H54 (cell line): ENCODE measurements around the gene EHHADH.
"Not testable (repeated sequence)": the region's sequence is repeated elsewhere in the genome, so short reads cannot be mapped to it uniquely, and the experiment has no call there.

Experiments
- DNase-seq: peaks from one replicate; pipeline ENCODE4 v3.0.0; 2011; ENCODE audit warnings: low spot score, mixed read lengths; ENCODE audit not compliant: insufficient read length
- FAIRE-seq: peaks from 3 replicates; lab custom pipeline; 2011; peaks lifted over from hg19 to GRCh38; lab: Jason Lieb, UNC
- POLR2A ChIP-seq: IDR thresholded peaks from 2 replicates; pipeline ENCODE4 v1.6.1; 2011; ENCODE audit warnings: low read depth, mild to moderate bottlenecking, low read length

EHHADH gene

GRCh38 chr3:185268194-185268962 is 14.5 kb upstream of the EHHADH start:
- FAIRE-seq = no peak
- no peak for DNase-seq
- TF ChIP-seq POLR2A = no peak

DNA sequence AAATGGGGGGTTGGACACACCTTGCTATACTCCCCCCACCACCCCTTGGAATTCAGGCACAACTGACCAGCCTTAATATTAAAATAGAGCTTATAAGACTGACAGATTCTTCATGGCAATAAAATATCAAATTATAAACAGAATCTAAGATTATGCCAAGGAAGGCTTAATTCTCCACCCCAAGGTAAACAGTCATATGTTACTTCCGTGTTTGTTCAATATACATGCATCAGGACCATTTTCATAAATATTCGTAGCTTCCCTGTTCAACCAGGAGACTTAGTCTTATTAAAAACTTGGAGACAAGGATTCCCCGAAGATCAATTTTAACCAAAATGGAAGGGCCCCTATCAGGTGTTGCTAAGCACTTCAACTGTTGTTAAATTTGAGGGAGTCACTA is 13.3 kb upstream of the EHHADH start:
- TF ChIP-seq POLR2A = no peak
- FAIRE-seq = no peak
- no peak for DNase-seq

GRCh38 chr3:185264849-185265553 is 11.2 kb upstream of the EHHADH start:
- no peak for TF ChIP-seq POLR2A
- no peak for FAIRE-seq
- no peak for DNase-seq

DNA sequence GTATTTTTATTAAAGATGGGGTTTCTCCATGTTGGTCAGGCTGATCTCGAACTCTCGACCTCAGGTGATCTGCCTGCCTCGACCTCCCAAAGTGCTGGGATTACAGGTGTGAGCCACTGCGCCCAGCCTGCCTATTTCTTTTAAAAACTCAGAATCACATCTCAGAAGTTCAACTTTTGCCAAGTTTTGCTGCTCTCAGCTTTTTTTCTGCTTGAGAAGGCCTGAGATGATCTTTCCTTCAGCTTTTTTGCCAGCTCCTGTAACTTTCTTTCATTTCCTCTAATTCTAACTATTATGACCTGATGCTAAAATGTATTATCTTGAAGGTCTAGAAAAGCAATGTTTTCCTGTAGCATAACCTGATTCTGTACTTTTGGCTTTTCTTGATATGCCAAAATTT is 9.6 kb upstream of the EHHADH start:
- FAIRE-seq (no peak), DNase-seq (no peak)
- no peak for TF ChIP-seq POLR2A

- DNase-seq (no peak), FAIRE-seq (no peak)
- TF ChIP-seq POLR2A = no peak
Measured at GRCh38 chr3:185257334-185257733, 3.5 kb upstream of the EHHADH start.

DNA sequence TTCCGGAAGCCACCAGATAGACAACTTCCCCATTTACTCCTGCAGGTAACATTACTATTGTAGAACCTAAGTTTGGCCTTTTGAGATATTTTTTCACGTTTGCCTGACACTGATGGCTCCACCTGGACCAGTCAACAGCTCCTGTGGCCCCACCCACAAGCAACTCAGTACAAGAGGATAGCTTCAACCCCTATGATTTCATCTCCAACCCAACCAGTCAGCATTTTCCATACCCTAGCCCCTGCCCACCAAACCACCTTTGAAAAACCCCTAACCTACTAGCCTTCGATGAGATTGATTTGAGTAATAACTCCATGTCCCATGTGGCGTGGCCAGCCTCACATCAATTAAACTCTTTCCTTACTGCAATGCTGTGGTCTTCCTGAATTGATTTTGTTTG is 950 bp upstream of the EHHADH start:
- FAIRE-seq = no peak
- TF ChIP-seq POLR2A = no peak
- DNase-seq = no peak

- FAIRE-seq, DNase-seq: not testable (repeated sequence)
Measured at GRCh38 chr3:185253133-185253532, 716 bp downstream of the EHHADH start.

DNA sequence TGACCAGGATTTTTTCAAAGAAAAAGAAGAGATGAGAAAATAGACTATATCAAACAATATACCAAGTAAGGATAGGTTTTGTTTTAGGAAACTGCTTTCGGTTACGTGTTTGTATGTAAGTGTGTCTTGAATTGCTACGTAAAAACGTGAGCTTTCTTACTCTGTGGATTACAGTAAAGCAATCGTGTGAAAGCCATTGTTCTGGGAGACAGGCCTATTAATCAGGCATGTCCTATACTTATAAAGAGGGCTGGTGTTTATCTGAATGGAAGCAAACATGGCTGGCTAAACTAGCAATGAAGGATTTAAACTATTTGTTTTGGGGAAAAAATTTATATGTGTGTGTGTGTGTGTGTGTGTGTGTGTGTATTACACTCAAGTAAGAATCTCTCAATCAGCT is 2.6 kb downstream of the EHHADH start:
- TF ChIP-seq POLR2A = no peak
- DNase-seq = no peak
- FAIRE-seq = no peak

GRCh38 chr3:185250653-185251052 is 3.2 kb downstream of the EHHADH start:
- TF ChIP-seq POLR2A = no peak
- DNase-seq = no peak
- FAIRE-seq = peak; percentile 66

GRCh38 chr3:185250247-185250646 is 3.6 kb downstream of the EHHADH start:
- FAIRE-seq = no peak
- no peak for TF ChIP-seq POLR2A
- DNase-seq = no peak

DNA sequence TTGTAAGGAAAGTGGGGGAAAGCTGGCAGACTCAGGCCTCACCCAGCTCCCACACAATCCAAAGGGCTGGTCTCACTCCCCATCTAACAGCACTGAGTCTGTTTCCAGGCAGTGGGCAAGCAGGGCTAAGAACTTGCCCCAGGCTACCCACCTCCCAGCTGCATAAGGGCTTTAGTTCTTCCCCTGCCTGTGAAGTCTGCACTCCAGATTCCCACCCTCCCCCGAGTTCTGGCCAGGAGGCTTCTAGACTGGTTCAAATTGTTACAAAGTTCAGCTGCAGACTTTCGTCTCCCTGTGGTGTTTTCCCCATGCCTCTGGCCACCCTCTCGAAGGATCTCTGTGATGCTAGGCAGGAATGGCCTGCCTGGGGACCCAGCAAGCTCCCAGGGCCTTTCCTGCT is 11.2 kb downstream of the EHHADH start:
- DNase-seq (no peak), FAIRE-seq (no peak)
- TF ChIP-seq POLR2A = no peak

DNA sequence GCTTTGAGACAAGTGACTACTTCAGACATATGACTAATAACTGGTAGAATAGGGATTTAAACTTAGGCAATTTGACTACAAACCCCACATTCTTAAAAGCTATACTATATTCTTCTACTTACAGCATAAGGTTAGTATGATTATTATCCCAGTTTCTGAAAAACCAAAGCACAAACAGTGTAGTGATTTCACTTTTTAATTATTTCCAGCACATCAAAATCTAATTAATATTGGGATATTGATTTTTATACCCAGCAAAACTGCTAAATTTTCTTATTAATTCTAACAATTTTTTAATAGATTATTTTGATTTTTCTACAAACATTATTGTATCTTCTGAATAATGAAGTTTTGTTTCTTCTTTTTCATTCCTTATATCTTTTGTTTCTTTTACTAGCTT is 16.9 kb downstream of the EHHADH start:
- FAIRE-seq (no peak), DNase-seq (no peak)
- no peak for TF ChIP-seq POLR2A

- DNase-seq = no peak
- no peak for TF ChIP-seq POLR2A
- FAIRE-seq = no peak
Measured at GRCh38 chr3:185233328-185233727, 20.5 kb downstream of the EHHADH start.

- FAIRE-seq = peak; percentile 30
Measured at GRCh38 chr3:185226526-185226925, 27.3 kb downstream of the EHHADH start.

DNA sequence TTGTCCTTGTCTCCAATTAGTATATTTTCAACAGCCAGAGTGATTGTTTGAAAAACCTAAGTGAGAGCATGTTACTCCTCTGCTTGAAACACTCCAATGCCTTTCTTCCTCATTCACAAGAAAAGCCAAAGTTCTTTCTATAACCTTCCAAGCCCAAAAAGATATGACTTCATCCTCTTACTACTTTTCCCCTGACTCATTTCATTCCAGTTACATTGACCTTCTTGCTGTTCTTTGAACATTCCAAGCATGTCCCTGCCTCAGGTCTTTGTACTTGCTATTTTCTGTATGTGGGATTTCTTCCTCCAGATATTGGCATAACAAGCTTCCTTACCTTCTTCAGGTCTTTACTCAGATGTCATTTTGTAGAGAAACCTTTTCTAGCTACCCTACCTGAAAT is 28.3 kb downstream of the EHHADH start:
- DNase-seq (no peak), FAIRE-seq (peak; percentile 99)
- TF ChIP-seq POLR2A = no peak

More at GRCh38 chr3:185226526-185226925, 27.3 kb downstream of the EHHADH start:
- DNase-seq = not testable (repeated sequence)
